Ishikawa (cell line): ENCODE results near the gene HIF3A.

Source experiments
- EP300 ChIP-seq: IDR thresholded peaks from 2 replicates; pipeline ENCODE4 v1.6.1; 2012; ENCODE audit warnings: borderline replicate concordance
- RAD21 ChIP-seq: IDR thresholded peaks from 2 replicates; pipeline ENCODE4 v1.6.1; 2012; ENCODE audit warnings: low read depth
- REST ChIP-seq: IDR thresholded peaks from 2 replicates; pipeline ENCODE4 v1.6.1; 2012; ENCODE audit warnings: low read depth, mild to moderate bottlenecking
- TEAD4 ChIP-seq: IDR thresholded peaks from 2 replicates; pipeline ENCODE4 v1.6.1; 2012
- YY1 ChIP-seq: IDR thresholded peaks from 2 replicates; pipeline ENCODE4 v1.6.1; 2012; ENCODE audit warnings: low read depth

- TF ChIP-seq TEAD4 (no peak), EP300 (no peak), REST (no peak), YY1 (no peak), RAD21 (no peak)
These were observed 90.9 kb downstream of the HIF3A start for GRCh38 chr19:46387713-46388130.
